DND-41 (cell line): Measurements from ENCODE around the gene LACC1.

ENCODE experiments used
- CTCF ChIP-seq: IDR thresholded peaks from 2 replicates; pipeline ENCODE4 v1.5.1; 2012; ENCODE audit warnings: borderline replicate concordance, low read length, moderate library complexity, mild to moderate bottlenecking; ENCODE audit not compliant: poor library complexity, severe bottlenecking; ENCODE audit errors: extremely low read depth
- EZH2 ChIP-seq: IDR thresholded peaks from 3 replicates; pipeline ENCODE4 v1.6.1; 2012; ENCODE audit warnings: borderline replicate concordance, low read depth, mild to moderate bottlenecking, moderate library complexity, low read length, inconsistent platforms; ENCODE audit not compliant: severe bottlenecking

GRCh38 chr13:43908156-43909126 is 28.7 kb downstream of the LACC1 start:
- TF ChIP-seq CTCF: peak; percentile 63
- no peak for TF ChIP-seq EZH2
